D721Med (cell line): Measurements from ENCODE around the gene GRAMD2A.

Experiments used
- DNase-seq: peaks from one replicate; pipeline ENCODE4 v3.0.0; 2011; ENCODE audit warnings: low spot score; ENCODE audit not compliant: insufficient read length
- FAIRE-seq: peaks from 2 replicates; lab custom pipeline; 2011; peaks lifted over from hg19 to GRCh38; lab: Jason Lieb, UNC
- TF ChIP-seq, protein P1 (sequence below): IDR thresholded peaks from 2 replicates; pipeline ENCODE4 v1.5.1; 2012; ENCODE audit warnings: mild to moderate bottlenecking, control low read depth; ENCODE audit not compliant: insufficient read depth; ENCODE audit errors: missing control alignments

Gene GRAMD2A

DNA sequence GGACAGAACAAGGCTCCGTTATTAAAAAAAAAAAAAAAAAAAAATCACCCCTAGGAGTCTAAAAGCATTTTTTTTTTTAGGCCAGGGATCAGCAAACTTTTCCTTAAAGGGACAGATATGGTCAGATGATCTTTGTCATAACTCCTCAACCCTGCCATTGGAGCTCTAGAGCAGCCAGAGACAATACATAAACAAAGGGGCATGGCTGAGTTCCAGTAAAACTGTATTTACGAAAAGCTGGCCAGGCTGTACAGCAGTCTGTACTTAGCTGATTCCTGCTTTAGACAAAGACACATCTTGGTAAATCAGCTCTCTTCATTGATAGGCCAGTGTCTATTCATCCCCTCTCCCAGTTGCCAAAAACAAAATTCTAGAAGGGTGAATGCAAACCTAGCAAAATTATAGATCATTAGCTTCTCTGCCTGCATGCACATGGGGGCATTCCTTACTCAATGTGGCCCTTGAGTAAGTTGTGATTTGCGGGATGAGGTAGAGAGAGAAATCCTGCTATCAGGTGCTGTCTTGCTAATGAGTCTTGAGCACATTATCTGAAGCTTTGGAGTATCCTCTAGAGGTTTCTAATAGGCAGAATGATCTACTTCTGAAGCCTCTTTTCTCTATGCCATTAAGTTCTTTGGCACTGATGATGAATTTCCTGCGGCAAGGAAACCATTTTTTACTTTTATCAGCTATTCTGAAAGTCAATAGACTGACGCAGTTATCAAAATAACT lies 44.2 kb downstream of the GRAMD2A start:
- TF ChIP-seq, protein P1, sequence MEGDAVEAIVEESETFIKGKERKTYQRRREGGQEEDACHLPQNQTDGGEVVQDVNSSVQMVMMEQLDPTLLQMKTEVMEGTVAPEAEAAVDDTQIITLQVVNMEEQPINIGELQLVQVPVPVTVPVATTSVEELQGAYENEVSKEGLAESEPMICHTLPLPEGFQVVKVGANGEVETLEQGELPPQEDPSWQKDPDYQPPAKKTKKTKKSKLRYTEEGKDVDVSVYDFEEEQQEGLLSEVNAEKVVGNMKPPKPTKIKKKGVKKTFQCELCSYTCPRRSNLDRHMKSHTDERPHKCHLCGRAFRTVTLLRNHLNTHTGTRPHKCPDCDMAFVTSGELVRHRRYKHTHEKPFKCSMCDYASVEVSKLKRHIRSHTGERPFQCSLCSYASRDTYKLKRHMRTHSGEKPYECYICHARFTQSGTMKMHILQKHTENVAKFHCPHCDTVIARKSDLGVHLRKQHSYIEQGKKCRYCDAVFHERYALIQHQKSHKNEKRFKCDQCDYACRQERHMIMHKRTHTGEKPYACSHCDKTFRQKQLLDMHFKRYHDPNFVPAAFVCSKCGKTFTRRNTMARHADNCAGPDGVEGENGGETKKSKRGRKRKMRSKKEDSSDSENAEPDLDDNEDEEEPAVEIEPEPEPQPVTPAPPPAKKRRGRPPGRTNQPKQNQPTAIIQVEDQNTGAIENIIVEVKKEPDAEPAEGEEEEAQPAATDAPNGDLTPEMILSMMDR, result no peak
- no peak for DNase-seq
- FAIRE-seq, result no peak

DNA sequence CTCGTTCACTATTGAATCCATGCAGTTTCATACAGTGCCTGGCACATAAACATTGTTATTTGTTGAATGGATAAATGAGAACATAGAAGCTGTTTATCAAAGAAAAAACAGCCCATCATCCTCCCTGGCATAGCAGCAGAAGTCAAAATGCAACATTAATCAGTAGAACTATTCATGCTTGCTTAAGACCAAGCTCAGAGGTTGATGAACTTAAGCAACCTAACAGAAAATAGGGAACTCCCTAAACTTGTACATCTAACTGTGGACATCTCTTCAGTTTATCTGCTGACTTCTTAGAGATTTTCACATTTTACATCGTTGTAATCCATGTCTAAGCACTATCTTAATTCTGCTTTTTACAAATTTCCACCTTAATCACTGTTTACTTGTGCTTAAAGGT lies 50.2 kb downstream of the GRAMD2A start:
- no peak for FAIRE-seq

DNA sequence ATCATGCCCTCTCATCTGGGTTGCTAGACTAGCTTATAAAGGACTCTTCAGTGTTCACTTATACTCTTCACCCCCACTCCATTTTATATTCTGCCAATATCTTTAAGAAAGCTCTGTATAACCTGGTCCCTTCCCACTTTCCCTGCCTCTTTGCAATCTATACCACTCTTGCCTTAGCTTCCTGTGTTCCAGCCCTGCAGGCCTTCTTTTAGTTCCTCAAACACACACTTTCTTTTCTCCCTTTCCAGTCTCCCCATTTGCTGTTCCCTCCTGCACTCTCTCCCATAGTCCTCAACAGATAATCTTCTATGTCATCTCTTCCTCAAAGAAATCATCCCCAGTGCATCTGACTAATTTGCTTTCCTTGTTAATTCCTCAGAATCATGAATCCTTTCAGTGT lies 50.7 kb downstream of the GRAMD2A start:
- no peak for DNase-seq
- no peak for FAIRE-seq
- TF ChIP-seq, protein P1, result no peak

More for the DNA sequence above, 50.2 kb downstream of the GRAMD2A start:
- DNase-seq, result no peak
- TF ChIP-seq, protein P1, result no peak

DNA sequence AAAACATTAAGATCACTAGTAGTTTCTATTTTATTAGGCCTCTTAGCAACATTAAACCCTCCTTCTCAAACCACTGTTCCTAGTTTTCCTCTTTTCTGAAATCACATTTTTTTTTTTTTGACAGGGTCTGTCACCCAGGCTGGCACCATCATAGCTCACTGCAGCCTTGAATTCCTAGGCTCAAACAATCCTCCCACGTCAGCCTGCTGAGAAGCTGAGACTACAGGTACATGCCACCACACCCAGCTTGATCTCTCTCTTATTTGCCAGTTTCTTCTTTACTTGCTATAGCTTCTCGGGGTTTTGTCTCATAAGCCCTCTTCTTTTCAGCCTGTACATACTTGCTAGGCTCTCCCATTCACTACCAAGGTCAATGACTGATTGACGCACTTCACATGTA lies 51.4 kb downstream of the GRAMD2A start:
- TF ChIP-seq, protein P1, result no peak
- DNase-seq (no peak), FAIRE-seq (no peak)

DNA sequence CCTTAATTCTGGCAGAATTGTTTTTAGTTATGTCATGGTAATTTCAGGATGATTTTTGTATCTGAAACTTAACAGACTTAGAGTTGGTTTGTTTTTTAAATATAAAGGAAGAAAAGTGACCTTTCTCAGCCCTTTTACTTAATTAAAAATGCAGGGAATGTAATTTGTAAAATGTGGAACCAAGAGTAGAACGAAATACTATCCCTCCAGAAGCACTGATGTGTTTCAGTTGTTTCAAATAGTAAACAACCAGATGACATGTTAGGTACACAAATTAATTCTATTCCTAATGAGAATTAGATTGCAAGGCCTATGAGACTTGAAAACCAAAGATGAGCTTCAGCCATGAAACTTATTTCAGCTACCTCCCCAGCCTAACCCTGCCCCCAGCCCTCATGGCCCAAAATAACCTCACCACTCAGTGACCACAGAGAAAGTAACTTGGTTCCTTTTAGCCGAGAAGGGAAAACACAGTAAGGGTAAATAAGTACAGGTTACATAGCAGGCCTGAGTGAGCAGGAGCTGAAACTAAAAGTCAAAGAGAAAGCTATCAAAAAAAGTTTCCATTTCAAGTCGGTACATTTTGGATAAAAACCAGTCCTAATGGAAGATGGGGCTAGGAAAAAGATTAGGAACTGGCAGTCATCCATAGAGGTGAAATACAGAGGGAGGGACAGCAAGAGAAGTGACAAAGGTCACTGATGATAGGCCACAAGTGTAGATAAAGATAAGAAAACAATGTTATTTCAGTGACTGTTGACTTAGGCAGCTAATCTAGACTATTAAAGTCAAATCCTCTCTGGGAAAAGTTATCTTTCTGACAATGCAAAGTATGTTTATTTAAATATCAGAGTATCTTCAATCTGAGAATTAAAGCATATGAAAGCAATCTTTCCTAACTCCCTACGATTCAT lies 56.2 kb downstream of the GRAMD2A start:
- DNase-seq (no peak), FAIRE-seq (no peak)
- TF ChIP-seq, protein P1, result no peak

DNA sequence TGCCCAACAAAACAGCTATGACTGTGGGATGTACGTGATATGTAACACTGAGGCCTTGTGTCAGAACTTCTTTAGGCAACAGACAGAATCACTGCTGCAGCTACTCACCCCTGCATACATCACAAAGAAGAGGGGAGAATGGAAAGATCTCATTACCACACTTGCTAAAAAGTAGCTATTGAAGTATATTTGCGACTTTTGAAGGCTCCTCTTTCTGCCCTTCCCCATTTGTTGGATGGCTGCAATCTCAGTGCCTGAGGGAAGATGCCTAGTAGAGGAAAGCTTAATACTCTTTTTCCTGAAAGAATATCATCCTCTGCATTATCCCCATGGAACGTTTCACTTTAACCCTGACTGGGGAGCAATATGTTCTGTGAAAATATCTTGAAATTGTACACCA lies 57.5 kb downstream of the GRAMD2A start:
- TF ChIP-seq, protein P1, result no peak
- FAIRE-seq (no peak), DNase-seq (no peak)
